ENCODE results near the gene RXRG.

The RXRG gene

DNA sequence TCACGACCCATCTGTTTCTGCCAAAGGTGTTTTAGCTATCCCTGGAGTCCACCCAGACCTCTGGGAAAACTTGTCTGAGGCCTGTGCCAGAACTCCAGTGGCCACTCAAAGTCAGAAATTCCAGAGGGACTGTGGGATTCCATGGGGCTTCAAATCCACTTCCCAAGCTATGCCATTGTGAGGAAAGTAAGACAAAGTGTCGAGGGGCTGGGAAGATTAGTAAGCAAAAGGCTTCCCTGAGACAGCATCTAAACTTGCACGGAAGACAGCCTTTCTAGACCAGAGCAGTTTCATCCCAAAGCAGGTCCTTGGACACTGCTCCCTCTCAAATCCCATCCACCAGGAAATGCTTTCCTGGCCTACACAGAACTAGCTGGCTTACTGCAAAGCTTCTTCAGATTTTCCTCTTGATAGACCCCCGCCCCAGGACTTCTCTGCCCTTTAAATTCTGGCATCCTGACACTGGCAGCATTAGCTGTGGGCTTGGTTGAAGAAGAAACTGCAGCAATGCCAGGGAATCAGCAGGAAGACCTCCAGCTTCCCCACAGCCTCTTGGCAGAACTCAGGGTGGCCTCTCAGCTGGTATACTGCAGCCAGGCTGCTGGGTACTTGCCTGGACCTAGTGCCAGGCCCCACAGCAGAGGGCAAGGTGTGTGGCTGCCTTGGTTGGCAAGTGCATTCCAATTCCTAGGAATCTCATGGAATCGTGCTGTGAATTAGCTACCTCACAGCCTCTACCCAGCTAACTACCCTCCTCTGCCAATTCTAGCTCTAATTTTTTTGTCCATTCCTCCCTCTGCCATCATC is 61.1 kb downstream of the RXRG start:
- H3K4me1 Mint-ChIP-seq: no peaks in the 10 kb centered on the region
- H3K9me3 Mint-ChIP-seq: no peaks in the 10 kb centered on the region
- H3K36me3 Mint-ChIP-seq: no peaks in the 10 kb centered on the region
- H3K27ac Mint-ChIP-seq: no peak overlapping the region
- no peak for DNase-seq
- H3K4me3 Mint-ChIP-seq: no peak overlapping the region
- CTCF ChIA-PET: interaction anchor here (1.0 to 2.2 kb wide), 4 partner anchors 8 to 209 kb away, joined by 3 to 11 read pairs (median 6); no protein-coding TSS in a partner anchor
- peaks cover 84% of the 10 kb centered on the region for H3K27me3 Mint-ChIP-seq

DNA sequence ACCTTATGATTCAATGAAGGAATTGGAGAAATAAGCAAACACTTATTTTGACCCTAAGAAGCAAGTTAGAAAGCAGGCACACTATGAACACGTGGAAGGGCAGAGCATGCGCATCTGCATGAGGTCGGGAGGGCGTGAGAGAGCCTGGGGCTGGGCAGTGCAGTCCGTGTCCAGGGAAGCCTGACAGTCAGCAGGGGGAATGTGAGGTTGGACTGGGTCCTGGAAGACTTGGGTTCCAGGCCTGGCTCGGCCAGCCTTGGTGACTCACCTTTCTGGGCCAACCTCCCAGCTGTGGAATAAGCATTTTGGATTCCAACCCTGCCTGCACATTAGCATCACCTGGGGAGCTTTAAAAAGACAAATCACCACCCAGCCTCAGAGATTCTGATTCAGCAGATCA is 61.9 kb downstream of the RXRG start:
- Mint-ChIP-seq H3K4me3 (no peak overlapping the region), H3K27me3 (peaks cover 82% of the 10 kb centered on the region), H3K36me3 (no peaks in the 10 kb centered on the region), H3K27ac (no peak overlapping the region), H3K4me1 (no peaks in the 10 kb centered on the region), H3K9me3 (no peaks in the 10 kb centered on the region)
- no peak for DNase-seq
- CTCF ChIA-PET: interaction anchor here (1.1 to 3.2 kb wide), 4 partner anchors 9 to 15 kb away, joined by 4 to 16 read pairs (median 9); no protein-coding TSS in a partner anchor

DNA sequence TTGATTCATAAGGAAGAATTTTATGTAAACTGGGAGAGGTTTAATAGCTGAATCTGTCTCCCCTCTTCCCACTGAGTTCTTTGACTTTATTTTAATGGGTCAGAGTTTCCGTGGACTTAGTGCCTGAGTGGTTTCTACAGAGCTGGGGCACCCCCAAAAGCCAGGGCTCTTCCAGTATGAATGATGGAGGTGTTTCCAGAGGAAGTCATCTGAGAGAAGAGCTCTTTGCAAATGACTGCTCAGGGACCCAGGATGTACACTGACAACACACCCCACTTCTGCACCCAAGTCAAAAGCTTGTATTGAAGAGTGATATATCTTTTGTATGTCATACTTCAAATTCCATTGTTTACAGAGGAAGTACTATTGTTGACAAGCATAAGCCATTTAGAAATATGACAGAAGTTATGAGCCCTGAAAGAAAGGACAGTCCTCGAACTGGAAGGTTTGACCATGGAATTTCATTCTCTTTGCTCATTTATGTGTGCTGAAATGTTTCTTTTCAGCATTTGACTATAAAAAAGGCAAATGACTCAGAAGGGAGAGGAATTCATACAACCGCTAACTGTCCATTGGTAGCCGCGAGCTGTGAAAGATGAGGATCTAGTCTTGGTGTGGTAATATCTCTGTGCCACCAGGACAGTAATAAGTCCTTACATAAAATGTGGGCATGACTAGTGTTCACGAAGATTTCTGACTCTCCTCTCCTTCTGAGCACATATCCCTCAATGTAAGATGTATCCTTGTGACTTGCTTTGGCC is 63.0 kb downstream of the RXRG start:
- DNase-seq: no peak
- no peak overlapping the region for H3K27ac Mint-ChIP-seq
- peaks cover 78% of the 10 kb centered on the region for H3K27me3 Mint-ChIP-seq

DNA sequence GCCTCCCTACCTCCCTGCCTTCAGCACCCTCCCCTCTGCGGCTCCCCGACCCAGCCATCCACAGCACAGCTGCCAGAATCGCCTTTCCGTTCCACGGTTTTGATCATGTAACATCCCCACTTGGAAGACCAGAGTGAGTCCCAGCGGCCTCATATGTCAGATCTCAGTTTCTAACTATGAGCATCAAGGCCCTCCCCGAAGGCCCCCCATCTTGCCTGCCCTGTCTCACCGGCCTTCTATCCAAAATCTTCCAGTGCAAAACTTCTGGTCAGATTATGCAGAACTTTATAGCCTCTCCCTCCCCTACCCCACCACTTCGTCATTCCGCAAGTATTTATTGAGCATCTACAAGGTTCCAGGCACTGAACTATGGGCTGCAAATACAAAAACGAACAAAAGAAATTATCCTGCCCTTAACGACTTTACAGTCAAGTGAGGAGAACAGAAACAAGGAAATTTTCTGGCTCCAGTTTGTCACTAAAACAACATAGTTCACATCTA is 68.1 kb downstream of the RXRG start:
- CTCF ChIA-PET: interaction anchor here (1.4 to 2.5 kb wide), 3 partner anchors 9 to 215 kb away, joined by 4 to 19 read pairs (median 6); no protein-coding TSS in a partner anchor
- Mint-ChIP-seq H3K36me3 (no peaks in the 10 kb centered on the region), H3K9me3 (no peaks in the 10 kb centered on the region), H3K4me3 (peak overlapping the region; percentile 17), H3K4me1 (peaks cover 17% of the 10 kb centered on the region), H3K27ac (no peak overlapping the region), H3K27me3 (peaks cover 74% of the 10 kb centered on the region)
- DNase-seq: no peak

More for the DNA sequence above, 63.0 kb downstream of the RXRG start:
- H3K4me1 Mint-ChIP-seq: peaks cover 4% of the 10 kb centered on the region
- no peaks in the 10 kb centered on the region for H3K36me3 Mint-ChIP-seq
- no peak overlapping the region for H3K4me3 Mint-ChIP-seq
- CTCF ChIA-PET: interaction anchor here (1.0 to 3.2 kb wide), 2 partner anchors 10 to 14 kb away, joined by 3 to 16 read pairs; no protein-coding TSS in a partner anchor
- H3K9me3 Mint-ChIP-seq: no peaks in the 10 kb centered on the region

DNA sequence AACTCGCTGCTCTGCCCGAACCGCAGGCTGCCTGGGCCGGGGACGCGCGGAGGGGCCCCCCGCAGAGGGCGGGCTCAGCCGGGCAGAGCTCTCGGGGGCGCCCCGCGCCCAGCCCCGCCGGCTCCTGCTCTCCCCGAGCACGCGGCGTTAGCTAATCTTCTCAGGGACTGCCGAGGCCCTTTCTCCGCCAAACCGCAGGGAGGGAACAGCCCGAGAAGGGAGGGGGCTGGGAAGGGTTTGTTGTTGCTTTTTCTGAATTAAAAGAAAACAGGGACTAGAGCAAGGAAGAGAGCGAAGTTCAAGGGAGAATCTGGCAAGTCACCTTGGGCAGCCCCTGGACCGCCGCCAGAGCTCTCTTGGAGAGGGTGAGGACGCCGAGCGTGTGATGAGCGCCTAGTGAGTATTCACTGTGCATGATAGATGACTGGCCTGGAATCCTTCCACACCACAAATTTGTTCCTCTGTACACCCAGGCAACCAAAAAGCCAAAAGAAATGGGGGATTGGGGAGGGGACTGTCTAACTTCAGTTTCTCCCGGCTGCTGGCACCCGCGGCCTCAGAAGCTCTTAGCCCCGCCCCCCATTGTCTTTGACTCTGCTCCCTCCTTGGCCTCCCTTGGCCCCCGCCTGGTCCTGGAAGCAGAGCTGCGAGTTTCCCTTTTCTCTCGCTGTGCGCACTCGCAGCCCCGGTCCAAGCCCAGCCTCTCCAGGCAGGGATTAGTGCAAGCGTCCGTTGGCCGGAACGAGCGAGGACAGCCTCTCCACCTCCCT is 68.7 kb downstream of the RXRG start:
- no peak for DNase-seq
- Mint-ChIP-seq H3K27me3 (peaks cover 74% of the 10 kb centered on the region), H3K9me3 (no peaks in the 10 kb centered on the region), H3K27ac (no peak overlapping the region), H3K4me3 (peak overlapping the region; percentile 17), H3K4me1 (peaks cover 18% of the 10 kb centered on the region), H3K36me3 (no peaks in the 10 kb centered on the region)
- CTCF ChIA-PET: interaction anchor here (1.4 to 2.5 kb wide), 3 partner anchors 8 to 216 kb away, joined by 4 to 19 read pairs (median 6); no protein-coding TSS in a partner anchor

DNA sequence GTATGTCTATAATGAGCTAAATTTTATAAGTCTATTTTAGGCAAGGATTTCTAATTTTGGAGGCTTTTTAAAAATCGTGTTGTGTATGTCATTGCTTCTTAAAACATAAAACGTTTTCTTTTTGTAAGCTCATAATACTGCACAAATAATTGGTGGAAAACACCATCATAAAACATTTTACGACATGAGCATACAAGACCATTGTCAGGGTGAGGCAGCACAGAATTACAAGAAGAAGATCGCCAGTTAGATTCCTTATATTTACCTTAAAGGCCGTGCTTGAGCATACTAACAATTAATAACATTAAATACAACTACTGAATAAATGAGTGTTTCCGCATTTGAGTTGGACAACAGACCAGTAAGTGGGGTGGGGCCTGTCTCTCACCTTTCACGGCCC is 69.3 kb downstream of the RXRG start:
- Mint-ChIP-seq H3K4me3 (no peak overlapping the region), H3K36me3 (no peaks in the 10 kb centered on the region), H3K4me1 (peaks cover 18% of the 10 kb centered on the region), H3K27ac (no peak overlapping the region), H3K9me3 (no peaks in the 10 kb centered on the region), H3K27me3 (peaks cover 74% of the 10 kb centered on the region)
- DNase-seq: no peak
- CTCF ChIA-PET: interaction anchor here (1.4 to 2.5 kb wide), 2 partner anchors 8 to 10 kb away, joined by 4 to 19 read pairs; no protein-coding TSS in a partner anchor

DNA sequence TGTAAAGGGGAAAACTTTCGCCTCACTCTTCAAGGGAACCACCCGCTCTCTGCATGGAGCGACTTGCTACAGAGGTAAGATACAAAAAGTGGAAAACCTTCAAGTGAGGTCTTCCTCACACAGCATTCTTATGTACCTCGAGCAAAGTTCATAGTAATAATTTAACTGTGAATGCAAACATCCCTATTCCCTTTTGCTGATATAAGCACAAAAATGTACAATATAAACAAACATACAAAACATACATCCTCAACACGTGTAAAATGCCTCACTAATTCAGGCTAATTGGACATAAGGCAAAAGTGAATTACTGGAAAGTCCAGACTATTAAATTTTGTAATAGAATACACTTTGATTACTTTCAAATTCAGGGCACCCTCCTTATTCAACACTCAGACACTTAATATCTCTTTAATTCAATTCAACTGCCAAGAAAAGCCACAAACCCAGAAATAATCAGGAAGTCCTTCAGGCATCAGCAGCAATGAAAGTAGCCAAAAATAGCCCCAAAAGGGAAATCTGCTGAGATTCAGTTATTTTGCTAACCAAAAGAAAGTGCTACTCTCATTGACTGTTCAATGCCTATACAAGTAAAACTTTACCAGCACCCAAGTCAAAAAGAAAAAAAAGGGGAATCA is 73.2 kb downstream of the RXRG start:
- no peak for DNase-seq
- Mint-ChIP-seq H3K4me1 (peaks cover 13% of the 10 kb centered on the region), H3K27me3 (peaks cover 85% of the 10 kb centered on the region), H3K36me3 (no peaks in the 10 kb centered on the region), H3K4me3 (no peak overlapping the region), H3K27ac (no peak overlapping the region), H3K9me3 (no peaks in the 10 kb centered on the region)
- CTCF ChIA-PET: interaction anchor here (0.8 to 4.1 kb wide), 2 partner anchors 9 to 12 kb away, joined by 4 to 21 read pairs; no protein-coding TSS in a partner anchor

DNA sequence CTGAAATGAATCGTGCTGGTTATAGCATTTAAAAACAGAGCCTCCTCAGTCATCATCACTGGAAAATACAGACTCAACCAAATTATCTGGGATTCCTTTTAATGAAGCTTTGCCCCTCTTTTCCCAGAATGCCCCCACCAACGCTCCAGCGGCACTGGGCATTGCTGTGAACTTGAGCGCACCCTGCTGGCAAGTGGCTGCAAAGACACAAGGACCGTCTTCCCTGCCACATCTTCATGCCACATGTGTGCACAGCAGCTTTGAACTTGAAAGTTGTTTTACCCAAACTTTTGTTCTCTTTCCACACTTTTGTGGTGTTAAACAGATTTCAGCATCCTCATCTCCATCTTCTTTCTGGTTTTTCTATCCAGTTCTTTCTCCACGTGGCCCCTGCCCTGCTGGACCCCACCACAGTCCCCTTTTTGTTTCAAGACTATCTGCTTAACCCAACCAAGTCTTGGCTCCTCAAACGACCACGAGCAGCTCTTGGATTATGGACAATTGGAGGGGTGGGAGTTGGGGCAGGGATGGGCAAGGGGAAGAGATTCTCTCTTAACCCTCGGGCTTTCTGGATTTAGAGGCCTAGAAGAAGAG is 75.6 kb downstream of the RXRG start:
- peak; percentile 69 for DNase-seq
- Mint-ChIP-seq H3K27me3 (peaks cover 86% of the 10 kb centered on the region), H3K27ac (no peak overlapping the region), H3K4me3 (no peak overlapping the region), H3K36me3 (no peaks in the 10 kb centered on the region), H3K4me1 (peaks cover 2% of the 10 kb centered on the region), H3K9me3 (no peaks in the 10 kb centered on the region)
- CTCF ChIA-PET: interaction anchor here (0.7 to 5.0 kb wide), 19 partner anchors 7 to 560 kb away, joined by 3 to 32 read pairs (median 6); no protein-coding TSS in a partner anchor

DNA sequence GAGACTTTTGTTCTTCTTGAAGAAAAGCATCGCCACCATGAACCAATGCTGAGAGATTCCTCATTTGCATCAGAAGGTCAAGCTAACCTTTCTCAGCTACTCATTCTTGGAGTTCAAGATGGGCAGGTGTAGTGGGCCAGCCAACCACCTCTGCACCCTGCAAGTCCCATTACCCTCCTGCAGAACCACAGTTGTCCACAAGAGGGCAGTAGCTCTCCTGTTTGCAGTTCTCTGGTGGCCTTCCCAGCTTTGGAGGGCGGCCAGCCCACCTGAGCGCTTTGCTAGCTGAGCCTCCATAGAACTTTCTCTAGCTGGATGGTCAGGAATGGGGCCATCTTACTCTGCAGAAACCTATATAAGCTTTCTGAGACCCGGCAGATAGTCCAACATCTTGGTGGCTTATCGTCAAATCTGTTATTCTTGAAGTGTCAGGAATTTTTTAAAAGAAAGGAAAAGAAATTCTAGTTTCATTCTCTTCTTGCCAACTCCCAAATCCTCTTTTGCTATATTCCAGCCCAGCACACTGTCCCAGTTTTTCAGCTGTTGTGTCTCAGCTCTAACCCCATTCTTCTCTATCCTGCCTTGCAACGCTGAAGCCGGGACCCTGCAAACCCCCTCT is 77.4 kb downstream of the RXRG start:
- H3K27me3 Mint-ChIP-seq: peaks cover 75% of the 10 kb centered on the region
- DNase-seq: peak; percentile 84
- H3K36me3 Mint-ChIP-seq: no peaks in the 10 kb centered on the region
- H3K27ac Mint-ChIP-seq: no peak overlapping the region
- H3K4me3 Mint-ChIP-seq: no peak overlapping the region
- peaks cover 2% of the 10 kb centered on the region for H3K4me1 Mint-ChIP-seq
- no peaks in the 10 kb centered on the region for H3K9me3 Mint-ChIP-seq
- CTCF ChIA-PET: interaction anchor here (0.7 to 5.0 kb wide), 35 partner anchors 8 to 474 kb away, joined by 3 to 32 read pairs (median 5); partner anchors contain the start of gene LMX1A

DNA sequence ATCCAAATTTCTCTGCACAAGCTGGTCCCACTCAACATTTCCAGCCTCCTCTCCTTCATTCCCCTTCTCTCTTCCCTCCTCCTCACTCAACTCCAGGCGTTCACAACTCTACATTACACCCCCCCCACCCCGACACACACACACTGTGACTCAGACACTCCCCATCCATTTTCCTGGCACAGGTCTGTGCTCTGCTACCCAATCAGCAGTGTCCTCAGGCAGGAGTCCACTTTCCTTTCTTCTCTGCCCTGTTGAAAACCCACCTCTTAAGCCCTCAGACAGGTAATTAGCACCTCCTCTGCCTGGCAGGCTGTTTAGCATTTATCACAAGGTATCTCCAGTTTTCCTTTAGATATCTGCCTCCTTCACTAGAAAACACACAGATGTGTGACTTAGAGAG is 79.6 kb downstream of the RXRG start:
- Mint-ChIP-seq H3K27ac (no peak overlapping the region), H3K4me3 (no peak overlapping the region), H3K27me3 (peaks cover 70% of the 10 kb centered on the region), H3K4me1 (no peaks in the 10 kb centered on the region), H3K9me3 (no peaks in the 10 kb centered on the region), H3K36me3 (no peaks in the 10 kb centered on the region)
- no peak for DNase-seq
- CTCF ChIA-PET: interaction anchor here (1.7 kb wide), 1 partner anchor 11 kb away, joined by 4 read pairs; no protein-coding TSS in a partner anchor

DNA sequence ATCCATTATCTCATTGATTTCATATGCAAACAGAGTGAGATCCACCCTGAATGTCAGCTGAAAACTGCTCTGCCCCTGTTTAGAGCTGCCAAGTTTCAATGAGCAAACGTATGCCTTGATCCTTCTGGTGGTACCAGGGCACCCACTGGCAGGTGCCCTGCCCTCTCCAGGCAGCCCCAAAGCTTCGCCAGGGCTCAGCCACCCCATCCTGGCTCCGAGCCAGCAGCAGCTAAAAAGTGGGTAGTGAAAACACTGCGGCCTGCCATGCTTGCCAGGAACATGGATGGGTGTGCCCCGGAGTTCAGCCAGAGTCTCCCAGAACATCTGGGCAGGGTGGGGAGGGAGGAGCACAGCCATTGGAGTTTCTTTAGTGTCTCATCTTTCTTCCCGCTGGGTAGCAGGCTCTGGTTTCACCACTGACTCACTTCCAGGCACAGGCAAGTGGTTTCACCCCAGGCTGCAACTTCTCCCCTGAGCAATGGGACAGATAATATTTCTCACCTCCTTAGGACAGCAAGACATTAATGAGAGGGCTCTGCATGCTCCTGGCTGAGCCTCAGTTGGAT is 80.3 kb downstream of the RXRG start:
- no peak overlapping the region for H3K4me3 Mint-ChIP-seq
- no peak for DNase-seq
- CTCF ChIA-PET: interaction anchor here (1.7 kb wide), 1 partner anchor 11 kb away, joined by 4 read pairs; no protein-coding TSS in a partner anchor
- no peaks in the 10 kb centered on the region for H3K9me3 Mint-ChIP-seq
- H3K36me3 Mint-ChIP-seq: no peaks in the 10 kb centered on the region
- no peaks in the 10 kb centered on the region for H3K4me1 Mint-ChIP-seq
- H3K27ac Mint-ChIP-seq: no peak overlapping the region
- peaks cover 69% of the 10 kb centered on the region for H3K27me3 Mint-ChIP-seq

DNA sequence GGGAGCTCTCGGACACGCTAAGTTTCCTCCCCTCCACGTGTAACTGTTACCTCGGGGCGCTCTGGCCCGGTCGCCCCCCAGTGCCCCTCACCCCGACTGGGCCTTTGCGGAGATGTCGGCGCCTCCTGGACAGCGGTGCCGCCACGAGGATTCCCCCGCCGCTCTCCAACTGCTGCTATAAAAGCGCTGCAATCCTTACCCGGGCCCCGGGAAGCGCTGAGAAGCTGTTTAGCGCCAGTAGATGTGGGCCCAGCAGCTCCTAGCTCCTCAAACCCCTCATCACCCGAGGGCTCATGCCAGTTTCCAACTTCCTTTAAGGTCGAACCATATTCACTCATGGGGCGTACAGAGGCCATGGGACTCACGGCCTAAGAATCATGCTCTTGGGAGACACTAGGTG is 88.0 kb downstream of the RXRG start:
- no peaks in the 10 kb centered on the region for H3K9me3 Mint-ChIP-seq
- H3K27ac Mint-ChIP-seq: no peak overlapping the region
- H3K27me3 Mint-ChIP-seq: peaks cover 91% of the 10 kb centered on the region
- H3K4me1 Mint-ChIP-seq: peaks cover 7% of the 10 kb centered on the region
- CTCF ChIA-PET: interaction anchor here (1.4 kb wide), 1 partner anchor 10 kb away, joined by 4 read pairs; no protein-coding TSS in a partner anchor
- no peaks in the 10 kb centered on the region for H3K36me3 Mint-ChIP-seq
- H3K4me3 Mint-ChIP-seq: no peak overlapping the region
- DNase-seq: no peak
